ENCODE data around the gene CA10. TPM values are rescaled to one million over a fixed set of nuclear protein-coding genes. Genes with fewer than 3 reads are reported as not detected.

CA10 gene
- total RNA-seq, 2 donors from 2014 or later: not detected

- ATAC-seq (no peak), DNase-seq (ENCODE audit: low spot score) (no peak)
- no peaks in the 10 kb centered on the region for H3K36me3 Mint-ChIP-seq
- H3K4me3 Mint-ChIP-seq: no peak overlapping the region
- no peaks in the 10 kb centered on the region for H3K4me1 Mint-ChIP-seq (ENCODE audit: low read depth in 2 of 2)
- H3K27ac Mint-ChIP-seq: no peak overlapping the region
- peaks cover 4% of the 10 kb centered on the region for H3K9me3 Mint-ChIP-seq
- peaks cover 0 to 2% of the 10 kb centered on the region in 2 donors for H3K27me3 Mint-ChIP-seq
These were observed 409.5 kb downstream of the CA10 start for GRCh38 chr17:51748749-51749604.

DNA sequence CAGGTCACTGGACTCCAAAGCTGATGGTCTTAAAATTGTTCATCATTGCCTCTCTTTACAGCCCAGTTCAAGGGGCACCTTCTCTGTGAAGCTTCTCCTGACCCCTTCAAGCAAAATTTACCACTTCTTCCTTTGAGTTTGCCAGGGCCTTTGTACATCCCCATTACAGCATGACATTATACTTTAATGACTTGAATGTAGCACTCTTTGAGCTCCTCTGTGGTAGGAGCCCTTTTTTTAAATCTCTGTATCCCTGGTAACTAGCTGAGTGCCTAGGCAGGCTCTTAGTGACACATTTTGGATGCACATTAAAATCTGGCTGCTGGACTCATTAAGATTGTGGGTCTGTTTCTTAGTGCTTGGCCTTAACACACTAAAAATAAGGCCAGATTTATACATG lies 412.1 kb downstream of the CA10 start:
- no peak for ATAC-seq
- no peaks in the 10 kb centered on the region for H3K4me1 Mint-ChIP-seq (ENCODE audit: low read depth in 2 of 2)
- H3K4me3 Mint-ChIP-seq: no peak overlapping the region
- no peak for DNase-seq (ENCODE audit: low spot score)
- peaks cover 4% of the 10 kb centered on the region for H3K9me3 Mint-ChIP-seq
- no peak overlapping the region for H3K27ac Mint-ChIP-seq
- H3K27me3 Mint-ChIP-seq: peaks cover 0 to 2% of the 10 kb centered on the region in 2 donors
- no peaks in the 10 kb centered on the region for H3K36me3 Mint-ChIP-seq

DNA sequence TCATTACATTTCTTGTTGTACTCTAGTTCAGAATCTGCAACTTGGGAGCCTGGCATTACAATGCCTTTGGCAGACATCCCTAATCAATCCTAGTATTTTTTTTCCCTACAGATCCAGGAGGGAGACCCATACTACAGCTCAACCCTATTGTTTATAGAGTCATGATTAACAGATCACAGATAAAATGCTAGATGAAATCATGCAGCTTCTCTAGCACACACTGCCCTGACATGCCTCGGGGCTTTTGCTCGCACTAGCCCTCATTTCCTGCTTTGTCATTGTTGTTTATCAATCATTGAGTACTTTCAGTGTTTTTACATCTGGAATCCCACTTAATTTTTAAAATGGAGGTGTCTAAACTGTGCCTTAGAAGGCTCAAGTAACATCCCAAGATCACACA lies 412.5 kb downstream of the CA10 start:
- no peak overlapping the region for H3K27ac Mint-ChIP-seq
- no peak overlapping the region for H3K4me3 Mint-ChIP-seq
- H3K4me1 Mint-ChIP-seq (ENCODE audit: low read depth in 2 of 2): no peaks in the 10 kb centered on the region
- ATAC-seq (no peak), DNase-seq (ENCODE audit: low spot score) (no peak)
- H3K9me3 Mint-ChIP-seq: peaks cover 4% of the 10 kb centered on the region
- H3K27me3 Mint-ChIP-seq: peaks cover 0 to 2% of the 10 kb centered on the region in 2 donors
- H3K36me3 Mint-ChIP-seq: no peaks in the 10 kb centered on the region

DNA sequence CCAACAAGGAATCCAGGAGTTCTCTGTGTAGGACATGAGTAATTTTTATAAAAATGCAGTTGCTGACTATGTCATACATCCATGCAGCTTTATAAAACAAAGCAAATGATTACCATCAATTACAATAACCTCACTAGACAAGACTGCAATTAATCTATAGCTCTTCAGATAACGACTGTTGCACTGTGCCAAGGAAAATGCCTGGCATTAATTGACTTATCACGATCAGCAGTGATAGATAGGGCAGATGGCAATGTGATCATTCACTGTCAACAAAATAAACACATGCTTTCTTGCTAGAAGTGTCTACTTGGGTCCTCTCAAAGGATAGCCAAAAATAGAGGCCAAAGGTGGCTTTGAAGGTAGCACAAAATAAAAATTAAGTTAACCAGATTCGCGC lies 415.0 kb downstream of the CA10 start:
- ATAC-seq (no peak), DNase-seq (ENCODE audit: low spot score) (no peak)
- H3K4me1 Mint-ChIP-seq (ENCODE audit: low read depth in 2 of 2): no peaks in the 10 kb centered on the region
- no peak overlapping the region for H3K4me3 Mint-ChIP-seq
- peaks cover under 1% of the 10 kb centered on the region for H3K9me3 Mint-ChIP-seq
- peaks cover 0 to 6% of the 10 kb centered on the region in 2 donors for H3K27me3 Mint-ChIP-seq
- no peak overlapping the region for H3K27ac Mint-ChIP-seq
- H3K36me3 Mint-ChIP-seq: no peaks in the 10 kb centered on the region

GRCh38 chr17:51742571-51742970 lies 415.9 kb downstream of the CA10 start:
- Mint-ChIP-seq H3K4me1 (ENCODE audit: low read depth in 2 of 2) (no peaks in the 10 kb centered on the region), H3K36me3 (no peaks in the 10 kb centered on the region), H3K27me3 (peaks cover 0 to 6% of the 10 kb centered on the region in 2 donors), H3K4me3 (no peak overlapping the region), H3K9me3 (no peaks in the 10 kb centered on the region), H3K27ac (no peak overlapping the region)
- DNase-seq (ENCODE audit: low spot score) (no peak), ATAC-seq (no peak)

DNA sequence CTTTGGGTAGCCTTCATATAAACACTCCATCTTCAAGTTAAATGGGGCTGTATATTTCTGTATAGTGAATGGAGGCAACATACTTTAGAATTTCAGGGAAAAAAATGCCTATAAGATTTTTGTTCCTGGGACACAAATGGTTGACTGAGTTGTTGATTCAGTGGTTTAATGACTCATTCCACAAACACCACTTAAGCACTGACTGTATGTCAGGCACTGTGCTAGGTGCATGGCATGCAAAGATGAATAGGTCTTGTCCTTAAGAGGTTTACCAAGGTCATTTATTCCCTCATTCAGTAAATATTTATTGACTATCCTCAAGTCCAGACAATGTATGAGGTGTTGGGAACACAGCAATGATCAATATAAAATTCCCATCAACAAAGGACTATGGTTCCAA lies 417.1 kb downstream of the CA10 start:
- DNase-seq (ENCODE audit: low spot score): no peak
- Mint-ChIP-seq H3K27ac (no peak overlapping the region), H3K4me3 (no peak overlapping the region), H3K27me3 (peaks cover 0 to 6% of the 10 kb centered on the region in 2 donors), H3K36me3 (no peaks in the 10 kb centered on the region), H3K9me3 (no peaks in the 10 kb centered on the region), H3K4me1 (ENCODE audit: low read depth in 2 of 2) (no peaks in the 10 kb centered on the region)
- ATAC-seq: no peak

DNA sequence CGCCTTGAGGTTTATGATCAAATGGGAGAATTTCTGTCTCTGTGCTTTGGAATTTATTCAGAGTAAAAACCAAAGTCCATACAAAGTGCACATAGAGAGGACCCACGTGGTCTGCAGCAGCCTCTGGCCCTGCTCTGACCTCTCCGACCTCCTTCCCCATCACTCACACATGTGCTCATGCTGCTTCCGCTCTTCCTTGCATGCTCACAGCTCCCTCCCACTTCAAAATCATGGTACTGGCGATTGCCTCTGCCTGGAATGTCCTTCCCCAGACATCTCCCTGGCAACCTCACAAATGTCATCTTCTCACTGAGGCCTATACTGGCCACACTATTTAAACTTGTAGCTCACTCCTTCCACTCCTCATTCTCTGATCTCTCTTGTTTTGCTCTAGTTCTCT lies 418.0 kb downstream of the CA10 start:
- Mint-ChIP-seq H3K36me3 (no peaks in the 10 kb centered on the region), H3K4me3 (no peak overlapping the region), H3K9me3 (no peaks in the 10 kb centered on the region), H3K27ac (no peak overlapping the region), H3K27me3 (peaks cover 0 to 6% of the 10 kb centered on the region in 2 donors), H3K4me1 (ENCODE audit: low read depth in 2 of 2) (no peaks in the 10 kb centered on the region)
- no peak for ATAC-seq
- no peak for DNase-seq (ENCODE audit: low spot score)

DNA sequence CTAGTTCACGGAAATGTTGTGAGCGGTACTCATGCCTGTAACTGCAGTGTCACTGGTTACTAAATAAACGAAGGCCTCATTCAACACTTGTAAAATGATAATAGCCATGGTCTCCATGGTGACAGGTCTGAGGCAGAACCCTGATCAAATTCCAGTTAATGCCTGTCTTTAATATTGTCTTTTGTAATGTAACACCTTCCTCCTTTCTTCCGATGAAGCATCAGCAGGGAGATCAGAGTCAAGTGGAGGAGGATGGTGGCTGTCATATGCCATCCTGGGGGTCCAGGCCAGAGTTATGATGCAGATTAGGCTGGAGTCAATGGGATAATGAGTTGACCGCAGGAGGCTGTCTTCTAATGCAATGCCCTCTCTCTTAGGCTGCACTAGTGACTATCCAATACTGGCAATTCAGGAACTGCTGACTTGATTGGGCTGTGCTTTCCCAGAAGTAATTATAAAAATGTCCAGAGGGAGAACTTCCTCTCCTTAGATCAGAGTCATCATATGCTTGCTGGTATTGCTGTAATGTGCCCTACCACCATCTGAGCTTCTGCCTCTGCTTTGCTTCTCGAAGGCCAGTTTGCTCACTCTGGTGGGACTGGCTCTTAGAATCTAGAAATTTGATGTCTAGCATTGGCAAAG lies 419.1 kb downstream of the CA10 start:
- no peaks in the 10 kb centered on the region for H3K9me3 Mint-ChIP-seq
- no peak overlapping the region for H3K4me3 Mint-ChIP-seq
- no peak overlapping the region for H3K27ac Mint-ChIP-seq
- DNase-seq (ENCODE audit: low spot score) (no peak), ATAC-seq (no peak)
- no peaks in the 10 kb centered on the region for H3K4me1 Mint-ChIP-seq (ENCODE audit: low read depth in 2 of 2)
- peaks cover 0 to 9% of the 10 kb centered on the region in 2 donors for H3K27me3 Mint-ChIP-seq
- no peaks in the 10 kb centered on the region for H3K36me3 Mint-ChIP-seq

- no peak for ATAC-seq
- H3K27me3 Mint-ChIP-seq: peaks cover 0 to 11% of the 10 kb centered on the region in 2 donors
- no peaks in the 10 kb centered on the region for H3K4me1 Mint-ChIP-seq (ENCODE audit: low read depth in 2 of 2)
- no peak overlapping the region for H3K27ac Mint-ChIP-seq
- no peaks in the 10 kb centered on the region for H3K9me3 Mint-ChIP-seq
- no peak overlapping the region for H3K4me3 Mint-ChIP-seq
- H3K36me3 Mint-ChIP-seq: no peaks in the 10 kb centered on the region
- no peak for DNase-seq (ENCODE audit: low spot score)
These were observed 422.2 kb downstream of the CA10 start for GRCh38 chr17:51736356-51736755.

DNA sequence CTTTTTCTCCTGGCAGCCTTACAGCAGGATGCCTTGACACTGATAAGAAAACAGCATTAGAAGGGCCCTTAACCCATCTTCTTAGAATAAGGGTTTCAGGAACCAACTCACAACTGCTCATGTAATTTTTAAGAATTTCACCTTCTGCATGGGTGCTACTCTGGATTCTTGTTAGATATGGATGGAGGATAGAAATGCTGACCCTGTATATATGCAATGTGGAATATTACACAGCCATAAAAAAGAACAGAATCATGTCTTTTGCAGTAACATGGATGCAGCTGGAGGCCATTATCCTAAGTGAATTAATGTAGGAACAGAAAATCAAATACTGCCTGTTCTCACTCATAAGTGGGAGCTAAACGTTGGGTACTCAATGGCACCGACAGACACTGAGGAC lies 423.5 kb downstream of the CA10 start:
- Mint-ChIP-seq H3K9me3 (no peaks in the 10 kb centered on the region), H3K27ac (no peak overlapping the region), H3K27me3 (peaks cover 0 to 8% of the 10 kb centered on the region in 2 donors), H3K36me3 (no peaks in the 10 kb centered on the region), H3K4me3 (no peak overlapping the region), H3K4me1 (ENCODE audit: low read depth in 2 of 2) (no peaks in the 10 kb centered on the region)
- DNase-seq (ENCODE audit: low spot score) (no peak), ATAC-seq (no peak)

- no peaks in the 10 kb centered on the region for H3K36me3 Mint-ChIP-seq
- no peaks in the 10 kb centered on the region for H3K9me3 Mint-ChIP-seq
- ATAC-seq (no peak), DNase-seq (ENCODE audit: low spot score) (no peak)
- no peaks in the 10 kb centered on the region for H3K4me1 Mint-ChIP-seq (ENCODE audit: low read depth in 2 of 2)
- no peak overlapping the region for H3K27ac Mint-ChIP-seq
- peaks cover 0 to 8% of the 10 kb centered on the region in 2 donors for H3K27me3 Mint-ChIP-seq
- H3K4me3 Mint-ChIP-seq: no peak overlapping the region
These were observed 424.1 kb downstream of the CA10 start for GRCh38 chr17:51734462-51734861.

- peaks cover 0 to 5% of the 10 kb centered on the region in 2 donors for H3K27me3 Mint-ChIP-seq
- no peak for DNase-seq (ENCODE audit: low spot score)
- H3K4me3 Mint-ChIP-seq: no peak overlapping the region
- no peaks in the 10 kb centered on the region for H3K36me3 Mint-ChIP-seq
- no peak for ATAC-seq
- H3K4me1 Mint-ChIP-seq (ENCODE audit: low read depth in 2 of 2): no peaks in the 10 kb centered on the region
- no peaks in the 10 kb centered on the region for H3K9me3 Mint-ChIP-seq
- no peak overlapping the region for H3K27ac Mint-ChIP-seq
These were observed 425.3 kb downstream of the CA10 start for GRCh38 chr17:51733166-51733565.

DNA sequence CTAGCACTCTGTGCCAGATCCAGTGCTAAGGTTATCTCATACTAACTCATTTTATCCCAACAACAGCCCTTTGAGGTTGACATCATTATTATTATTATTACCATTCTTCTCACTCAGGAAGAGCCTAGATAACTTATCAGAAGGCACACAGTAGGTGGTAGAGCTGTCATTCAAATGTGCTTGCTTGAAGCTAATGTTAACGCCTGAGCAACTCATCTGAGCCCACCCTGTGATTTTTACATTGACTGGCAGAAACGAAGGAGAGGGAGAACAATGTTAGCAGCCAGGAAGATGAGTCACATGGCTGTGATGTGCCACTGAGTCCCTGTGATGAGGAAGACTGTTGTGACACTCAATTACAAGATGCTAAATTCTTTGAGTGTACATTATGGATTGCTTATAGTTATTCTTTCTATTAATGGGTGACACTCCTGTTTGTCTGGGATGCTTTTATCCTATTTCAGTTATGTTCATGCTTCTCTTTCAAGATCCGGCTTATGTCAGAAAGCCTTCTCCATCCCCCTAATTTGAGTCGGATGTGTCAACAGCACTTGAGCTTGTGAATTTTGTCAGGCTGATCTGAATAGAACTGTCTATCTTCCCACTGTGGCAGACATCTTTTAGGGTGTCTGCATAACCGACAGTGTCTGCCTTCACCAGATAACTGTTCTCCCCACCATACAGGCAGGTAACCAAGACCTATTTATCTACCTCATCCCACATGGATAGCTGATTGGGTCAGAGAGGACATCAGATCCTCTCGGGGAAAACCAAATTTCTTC lies 426.4 kb downstream of the CA10 start:
- Mint-ChIP-seq H3K4me1 (ENCODE audit: low read depth in 2 of 2) (no peaks in the 10 kb centered on the region), H3K36me3 (no peaks in the 10 kb centered on the region), H3K9me3 (no peaks in the 10 kb centered on the region), H3K27me3 (peaks cover 0 to 5% of the 10 kb centered on the region in 2 donors), H3K4me3 (no peak overlapping the region), H3K27ac (no peak overlapping the region)
- no peak for DNase-seq (ENCODE audit: low spot score)
- ATAC-seq: no peak

All from natural killer cell treated with Interleukin-12 subunit alpha and Interleukin-12 subunit beta and Interleukin-15 and Interleukin-18, amount 100 ng/mL, for 72 hours (primary cell).